ENCODE measurements around the gene CMTR1. TPM values are rescaled to one million over a fixed set of nuclear protein-coding genes. Genes with fewer than 3 reads are reported as not detected.
A peak's percentile ranks its signal among the peaks of the same experiment; 100 is the strongest.

CMTR1 gene
- total RNA-seq, 1 donor from 2014 or later: 28.1 TPM

DNA sequence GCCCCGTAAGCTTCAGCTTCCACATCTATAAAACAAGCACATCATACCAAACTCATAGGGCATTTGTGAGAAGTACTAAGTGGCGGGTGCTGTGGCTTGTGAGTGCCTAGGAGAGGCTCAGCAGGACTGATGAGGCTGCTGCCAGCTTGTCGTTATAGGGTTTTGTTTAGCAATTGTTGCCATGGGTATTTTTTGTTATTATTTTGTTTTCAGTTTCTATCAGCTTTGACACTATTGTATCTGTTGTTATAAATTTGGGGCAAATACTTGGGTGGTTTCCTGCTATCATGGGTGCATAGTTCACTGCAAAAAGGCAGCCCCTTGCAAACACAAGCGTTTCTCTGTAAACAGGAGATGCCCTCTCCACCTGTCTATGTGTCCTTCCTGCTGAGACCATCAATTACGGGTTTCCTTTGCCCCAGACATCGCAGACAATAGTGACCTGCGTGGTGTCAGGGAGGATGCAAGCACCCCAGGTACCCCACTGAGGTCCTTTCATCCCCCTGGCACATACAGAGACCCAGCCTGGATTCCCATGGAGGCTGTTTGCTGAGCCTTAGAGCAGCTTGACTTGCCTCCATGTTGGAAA lies 69.8 kb downstream of the CMTR1 start:
- Mint-ChIP-seq H3K4me3 (ENCODE audit: unreplicated experiment) (no peak overlapping the region), H3K27me3 (ENCODE audit: low read depth) (peaks cover 2% of the 10 kb centered on the region), H3K27ac (ENCODE audit: unreplicated experiment) (no peak overlapping the region), H3K36me3 (ENCODE audit: low read depth) (no peaks in the 10 kb centered on the region), H3K9me3 (ENCODE audit: low read depth) (no peaks in the 10 kb centered on the region), H3K4me1 (ENCODE audit: low read depth) (peaks cover 23% of the 10 kb centered on the region)
- TF ChIP-seq, protein P1, sequence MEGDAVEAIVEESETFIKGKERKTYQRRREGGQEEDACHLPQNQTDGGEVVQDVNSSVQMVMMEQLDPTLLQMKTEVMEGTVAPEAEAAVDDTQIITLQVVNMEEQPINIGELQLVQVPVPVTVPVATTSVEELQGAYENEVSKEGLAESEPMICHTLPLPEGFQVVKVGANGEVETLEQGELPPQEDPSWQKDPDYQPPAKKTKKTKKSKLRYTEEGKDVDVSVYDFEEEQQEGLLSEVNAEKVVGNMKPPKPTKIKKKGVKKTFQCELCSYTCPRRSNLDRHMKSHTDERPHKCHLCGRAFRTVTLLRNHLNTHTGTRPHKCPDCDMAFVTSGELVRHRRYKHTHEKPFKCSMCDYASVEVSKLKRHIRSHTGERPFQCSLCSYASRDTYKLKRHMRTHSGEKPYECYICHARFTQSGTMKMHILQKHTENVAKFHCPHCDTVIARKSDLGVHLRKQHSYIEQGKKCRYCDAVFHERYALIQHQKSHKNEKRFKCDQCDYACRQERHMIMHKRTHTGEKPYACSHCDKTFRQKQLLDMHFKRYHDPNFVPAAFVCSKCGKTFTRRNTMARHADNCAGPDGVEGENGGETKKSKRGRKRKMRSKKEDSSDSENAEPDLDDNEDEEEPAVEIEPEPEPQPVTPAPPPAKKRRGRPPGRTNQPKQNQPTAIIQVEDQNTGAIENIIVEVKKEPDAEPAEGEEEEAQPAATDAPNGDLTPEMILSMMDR (IDR thresholded peaks at IDR 0.05): no peak
- DNase-seq (ENCODE audit: low spot score): no peak

DNA sequence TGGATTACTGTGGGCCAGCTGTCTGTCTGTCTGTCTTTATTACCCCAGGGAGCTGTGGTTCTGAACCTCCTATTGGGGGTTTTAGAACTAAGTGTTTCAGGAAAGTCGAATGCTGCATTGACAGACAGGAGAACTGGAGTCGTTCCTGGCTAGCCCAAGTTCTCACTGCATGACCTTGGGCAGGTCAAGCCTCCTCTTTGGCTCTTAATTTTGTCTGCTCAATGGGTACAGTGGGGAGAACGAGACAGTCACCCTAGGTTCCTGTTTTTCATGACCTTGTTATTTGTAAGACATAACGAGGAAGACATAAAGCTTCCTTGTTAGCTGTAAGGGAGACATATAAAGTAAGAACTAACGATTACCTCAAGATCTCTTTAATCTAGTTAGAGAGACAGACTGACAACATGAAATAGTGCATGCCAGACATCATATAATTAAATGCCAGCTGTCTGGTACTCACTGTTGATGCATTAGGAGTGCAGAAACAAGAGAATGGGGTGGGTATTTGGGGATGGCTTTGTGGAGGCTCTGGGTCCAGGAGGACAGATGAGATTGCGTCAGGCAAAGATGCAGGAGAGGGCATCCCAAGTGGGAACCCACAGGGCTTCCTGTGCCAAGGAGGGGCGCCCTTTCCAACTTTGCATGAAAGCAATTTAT lies 70.4 kb downstream of the CMTR1 start:
- TF ChIP-seq, protein P1 (IDR thresholded peaks at IDR 0.05): no peak
- Mint-ChIP-seq H3K4me1 (ENCODE audit: low read depth) (peaks cover 23% of the 10 kb centered on the region), H3K36me3 (ENCODE audit: low read depth) (no peaks in the 10 kb centered on the region), H3K4me3 (ENCODE audit: unreplicated experiment) (no peak overlapping the region), H3K27ac (ENCODE audit: unreplicated experiment) (no peak overlapping the region), H3K9me3 (ENCODE audit: low read depth) (no peaks in the 10 kb centered on the region), H3K27me3 (ENCODE audit: low read depth) (peaks cover 2% of the 10 kb centered on the region)
- peak; percentile 29 for DNase-seq (ENCODE audit: low spot score)

DNA sequence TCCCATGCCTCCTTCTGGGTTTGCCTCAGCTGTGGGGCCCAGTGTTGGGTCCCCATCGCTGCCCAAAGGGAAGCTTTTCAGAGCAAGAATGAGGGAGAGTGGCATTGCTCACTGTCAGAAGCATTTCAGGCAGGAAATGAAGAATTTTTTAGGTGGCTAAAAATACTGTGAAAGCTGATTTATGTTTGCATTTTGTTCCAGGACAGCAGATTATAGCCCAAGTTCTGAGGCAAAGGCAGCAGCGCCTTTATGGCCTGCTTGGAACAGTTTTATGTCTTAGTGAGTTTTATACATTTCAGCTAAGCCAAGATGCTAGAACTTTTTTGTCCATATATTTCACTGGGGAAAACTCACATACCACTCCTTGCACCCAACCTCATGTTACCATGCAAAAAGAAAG lies 71.0 kb downstream of the CMTR1 start:
- TF ChIP-seq, protein P1 (IDR thresholded peaks at IDR 0.05): no peak
- H3K27ac Mint-ChIP-seq (ENCODE audit: unreplicated experiment): no peak overlapping the region
- H3K9me3 Mint-ChIP-seq (ENCODE audit: low read depth): no peaks in the 10 kb centered on the region
- no peaks in the 10 kb centered on the region for H3K36me3 Mint-ChIP-seq (ENCODE audit: low read depth)
- peaks cover 2% of the 10 kb centered on the region for H3K27me3 Mint-ChIP-seq (ENCODE audit: low read depth)
- no peak for DNase-seq (ENCODE audit: low spot score)
- no peak overlapping the region for H3K4me3 Mint-ChIP-seq (ENCODE audit: unreplicated experiment)
- H3K4me1 Mint-ChIP-seq (ENCODE audit: low read depth): peaks cover 20% of the 10 kb centered on the region

DNA sequence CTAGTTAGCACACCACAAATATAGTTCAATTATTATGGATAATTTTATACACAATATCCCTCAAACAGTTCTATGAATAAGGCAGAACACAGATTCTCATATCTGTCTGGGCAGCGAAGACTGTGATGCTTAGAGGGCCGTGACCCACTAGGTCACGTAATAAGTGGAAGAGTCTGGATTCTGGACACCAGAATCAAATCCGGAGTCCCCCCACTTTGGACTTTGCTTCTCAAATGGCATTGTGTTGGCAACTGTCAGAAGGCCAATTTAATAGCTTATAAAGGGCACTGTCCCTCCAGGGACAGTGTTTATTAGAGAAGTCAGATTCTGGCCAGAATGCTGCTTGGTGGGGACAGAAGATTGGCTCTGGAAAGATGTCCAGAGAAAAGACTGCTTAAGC lies 73.5 kb downstream of the CMTR1 start:
- no peak overlapping the region for H3K27ac Mint-ChIP-seq (ENCODE audit: unreplicated experiment)
- H3K4me3 Mint-ChIP-seq (ENCODE audit: unreplicated experiment): no peak overlapping the region
- TF ChIP-seq, protein P1 (IDR thresholded peaks at IDR 0.05): no peak
- peaks cover 7% of the 10 kb centered on the region for H3K4me1 Mint-ChIP-seq (ENCODE audit: low read depth)
- H3K36me3 Mint-ChIP-seq (ENCODE audit: low read depth): no peaks in the 10 kb centered on the region
- DNase-seq (ENCODE audit: low spot score): no peak
- no peaks in the 10 kb centered on the region for H3K9me3 Mint-ChIP-seq (ENCODE audit: low read depth)
- peaks cover 3% of the 10 kb centered on the region for H3K27me3 Mint-ChIP-seq (ENCODE audit: low read depth)

DNA sequence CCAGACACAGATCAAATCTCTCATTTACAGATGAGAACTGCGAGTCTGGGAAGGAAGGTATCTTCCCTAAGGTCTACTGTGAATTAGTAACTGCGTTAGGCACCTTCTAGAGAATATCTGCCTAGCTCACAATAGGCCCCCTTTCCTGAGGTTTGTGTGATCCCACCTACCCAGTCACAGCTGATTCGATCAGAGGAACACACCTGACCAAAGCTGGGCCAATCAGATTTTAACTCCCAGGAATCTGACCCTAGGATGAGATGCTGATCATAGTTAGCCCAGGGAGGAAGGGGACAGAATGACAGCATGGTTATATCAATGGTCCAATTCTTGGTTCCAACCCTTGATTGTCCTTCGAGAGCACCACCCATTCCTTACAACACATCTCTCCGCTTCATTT lies 74.1 kb downstream of the CMTR1 start:
- no peak overlapping the region for H3K27ac Mint-ChIP-seq (ENCODE audit: unreplicated experiment)
- H3K27me3 Mint-ChIP-seq (ENCODE audit: low read depth): peaks cover 9% of the 10 kb centered on the region
- H3K4me1 Mint-ChIP-seq (ENCODE audit: low read depth): peaks cover 7% of the 10 kb centered on the region
- TF ChIP-seq, protein P1 (IDR thresholded peaks at IDR 0.05): no peak
- no peak for DNase-seq (ENCODE audit: low spot score)
- H3K9me3 Mint-ChIP-seq (ENCODE audit: low read depth): no peaks in the 10 kb centered on the region
- H3K4me3 Mint-ChIP-seq (ENCODE audit: unreplicated experiment): no peak overlapping the region
- H3K36me3 Mint-ChIP-seq (ENCODE audit: low read depth): no peaks in the 10 kb centered on the region

All from chondrocyte (in vitro differentiated cells).